Measurements from ENCODE around the gene MTOR.
"Not testable (repeated sequence)": the region's sequence is repeated elsewhere in the genome, so short reads cannot be mapped to it uniquely, and the experiment has no call there.

The MTOR gene

GRCh38 chr1:11107599-11107998 is 154.8 kb downstream of the MTOR start:
- no peak for DNase-seq (ENCODE audit: low read depth in 3 of 3)

GRCh38 chr1:11105586-11105985 is 156.8 kb downstream of the MTOR start:
- DNase-seq (ENCODE audit: low read depth in 3 of 3): no peak

GRCh38 chr1:11101347-11101746 is 161.0 kb downstream of the MTOR start:
- no peak for DNase-seq (ENCODE audit: low read depth in 3 of 3)

- not testable (repeated sequence) for DNase-seq (ENCODE audit: low read depth in 3 of 3)
These were observed 161.5 kb downstream of the MTOR start for GRCh38 chr1:11100806-11101205.

- no peak for DNase-seq (ENCODE audit: low read depth in 3 of 3)
These were observed 162.2 kb downstream of the MTOR start for GRCh38 chr1:11100149-11100493.

- peak; percentile 90 to 91 (median 91) for DNase-seq (ENCODE audit: low read depth in 3 of 3)
These were observed 162.8 kb downstream of the MTOR start, which contains the start of gene EXOSC10 for GRCh38 chr1:11099310-11100148. EXOSC10 (minus strand) TSS chr1:11099869; CDS start chr1:11099831, 38 bp downstream.

- no peak for DNase-seq (ENCODE audit: low read depth in 3 of 3)
These were observed 163.4 kb downstream of the MTOR start for GRCh38 chr1:11098931-11099309.

GRCh38 chr1:11083784-11084183 is 178.6 kb downstream of the MTOR start:
- not testable (repeated sequence) for DNase-seq (ENCODE audit: low read depth in 3 of 3)

- no peak for DNase-seq (ENCODE audit: low read depth in 3 of 3)
These were observed 181.4 kb downstream of the MTOR start for GRCh38 chr1:11080931-11081330.

- no peak for DNase-seq (ENCODE audit: low read depth in 3 of 3)
These were observed 183.7 kb downstream of the MTOR start for GRCh38 chr1:11078631-11079030.

- not testable (repeated sequence) for DNase-seq (ENCODE audit: low read depth in 3 of 3)
These were observed 189.0 kb downstream of the MTOR start for GRCh38 chr1:11073398-11073797.

- DNase-seq (ENCODE audit: low read depth in 3 of 3): no peak
These were observed 190.0 kb downstream of the MTOR start for GRCh38 chr1:11072216-11072917.

- DNase-seq (ENCODE audit: low read depth in 3 of 3): no peak
These were observed 190.7 kb downstream of the MTOR start for GRCh38 chr1:11071463-11072215.

GRCh38 chr1:11070876-11071275 is 191.5 kb downstream of the MTOR start:
- DNase-seq (ENCODE audit: low read depth in 3 of 3): no peak

GRCh38 chr1:11068600-11069473 is 193.5 kb downstream of the MTOR start:
- no peak for DNase-seq (ENCODE audit: low read depth in 3 of 3)

- no peak for DNase-seq (ENCODE audit: low read depth in 3 of 3)
These were observed 194.4 kb downstream of the MTOR start for GRCh38 chr1:11067716-11068599.

GRCh38 chr1:11065796-11066195 is 196.6 kb downstream of the MTOR start:
- no peak for DNase-seq (ENCODE audit: low read depth in 3 of 3)

- no peak for DNase-seq (ENCODE audit: low read depth in 3 of 3)
These were observed 197.4 kb downstream of the MTOR start for GRCh38 chr1:11064942-11065341.

- DNase-seq (ENCODE audit: low read depth in 3 of 3): not testable (repeated sequence)
These were observed 198.3 kb downstream of the MTOR start for GRCh38 chr1:11063937-11064537.

GRCh38 chr1:11062965-11063401 is 199.4 kb downstream of the MTOR start:
- DNase-seq (ENCODE audit: low read depth in 3 of 3): no peak

Data from stimulated activated CD4-positive, alpha-beta T cell treated with anti-CD3 and anti-CD28 coated beads, TNF-alpha, amount 100 ng/mL, for 48 hours (primary cell).